Activated naive CD4-positive, alpha-beta T cell treated with anti-CD3 and anti-CD28 coated beads, Interleukin-2, amount 50 U/mL, for 72 hours (primary cell): ENCODE data around the gene DAB1. TPM values are rescaled to one million over a fixed set of nuclear protein-coding genes. Genes with fewer than 3 reads are reported as not detected.

Source experiments
- ATAC-seq, 2 donors: fragments of 150-1000 bp; cut with Tn5 transposase; 2 replicates each; pipeline ENCODE4 v1.10.0; 2021; ENCODE audit warnings: mild to moderate bottlenecking in 2 of 2, moderate library complexity in 2 of 2
- DNase-seq, 2 donors: peaks; one replicate each; pipeline ENCODE4 v3.0.0; 2021 to 2022; ENCODE audit warnings: low spot score in 2 of 2
- H3K27ac Mint-ChIP-seq, 2 donors: one replicate each; pipeline ENCODE4 v1.8.0; 2022; ENCODE audit warnings: mild to moderate bottlenecking in 2 of 2, mixed read lengths in 2 of 2
- H3K36me3 Mint-ChIP-seq, 2 donors: one replicate each; pipeline ENCODE4 v1.8.0; 2022; ENCODE audit warnings: mixed read lengths in 2 of 2
- H3K9me3 Mint-ChIP-seq, 2 donors: one replicate each; pipeline ENCODE4 v1.8.0; 2022; ENCODE audit warnings: mixed read lengths in 2 of 2
- total RNA-seq, 2 donors: library from RNA; stranded (reverse); gene quantifications; one replicate each; pipeline ENCODE4 v1.2.3, GENCODE V29; 2022

DAB1 gene
- total RNA-seq, 2 donors from 2014 or later: 0.14 TPM; not detected in 1

GRCh38 chr1:56963667-56964066 is 460.2 kb downstream of the DAB1 start:
- no peaks in the 10 kb centered on the region for H3K36me3 Mint-ChIP-seq

DNA sequence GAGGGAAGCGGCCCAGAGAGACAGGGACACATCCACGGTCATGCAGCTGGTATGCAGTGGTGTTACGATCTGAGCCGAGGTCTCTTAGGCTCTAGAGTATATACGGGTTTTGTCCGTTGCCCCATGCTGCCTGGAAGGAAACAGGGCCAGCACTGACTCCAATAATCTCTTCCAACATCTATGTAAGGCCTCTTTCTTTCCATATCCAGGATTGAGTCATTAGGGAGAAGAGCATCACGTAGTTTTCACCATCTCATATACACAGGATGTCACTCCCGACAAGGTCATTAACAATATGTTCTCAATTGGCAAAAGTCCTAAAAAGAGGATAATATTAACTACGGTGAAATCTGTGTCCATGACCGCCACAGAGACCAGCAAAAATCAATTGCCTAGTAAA is 462.4 kb downstream of the DAB1 start:
- Mint-ChIP-seq H3K9me3 (peaks cover 0 to 4% of the 10 kb centered on the region in 2 donors), H3K36me3 (no peaks in the 10 kb centered on the region), H3K27ac (no peak overlapping the region)
- DNase-seq (no peak), ATAC-seq (no peak)

More at GRCh38 chr1:56963667-56964066, 460.2 kb downstream of the DAB1 start:
- Mint-ChIP-seq H3K27ac (no peak overlapping the region), H3K9me3 (peaks cover 0 to 4% of the 10 kb centered on the region in 2 donors)
- DNase-seq (no peak), ATAC-seq (no peak)

GRCh38 chr1:56958526-56958925 is 465.3 kb downstream of the DAB1 start:
- no peaks in the 10 kb centered on the region for H3K36me3 Mint-ChIP-seq
- no peaks in the 10 kb centered on the region for H3K9me3 Mint-ChIP-seq
- ATAC-seq (no peak), DNase-seq (no peak)
- no peak overlapping the region for H3K27ac Mint-ChIP-seq

DNA sequence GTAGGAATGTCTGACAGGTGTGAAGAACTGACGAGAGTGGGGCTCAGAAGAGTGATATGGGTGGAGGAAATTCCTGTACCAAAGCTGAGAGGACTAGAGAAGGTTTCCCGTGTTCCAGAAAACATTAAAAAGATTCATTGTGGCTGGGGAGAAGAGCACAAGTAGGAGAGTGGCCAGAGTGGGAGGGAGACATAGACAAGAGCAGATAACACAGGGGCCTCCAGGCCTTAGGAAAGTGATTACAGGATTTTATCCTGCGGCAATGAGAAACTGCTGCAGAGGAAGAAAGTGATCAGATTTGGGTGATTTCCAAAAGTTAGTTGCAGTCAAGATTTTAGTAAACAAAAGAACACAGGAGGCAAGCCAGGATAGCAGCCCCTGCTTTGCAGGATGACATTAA is 465.9 kb downstream of the DAB1 start:
- ATAC-seq (no peak), DNase-seq (no peak)
- H3K27ac Mint-ChIP-seq: no peak overlapping the region
- H3K9me3 Mint-ChIP-seq: no peaks in the 10 kb centered on the region
- H3K36me3 Mint-ChIP-seq: no peaks in the 10 kb centered on the region

GRCh38 chr1:56954664-56955063 is 469.2 kb downstream of the DAB1 start:
- DNase-seq: no peak
- H3K36me3 Mint-ChIP-seq: no peaks in the 10 kb centered on the region
- H3K27ac Mint-ChIP-seq: no peak overlapping the region
- ATAC-seq: no peak
- H3K9me3 Mint-ChIP-seq: no peaks in the 10 kb centered on the region

DNA sequence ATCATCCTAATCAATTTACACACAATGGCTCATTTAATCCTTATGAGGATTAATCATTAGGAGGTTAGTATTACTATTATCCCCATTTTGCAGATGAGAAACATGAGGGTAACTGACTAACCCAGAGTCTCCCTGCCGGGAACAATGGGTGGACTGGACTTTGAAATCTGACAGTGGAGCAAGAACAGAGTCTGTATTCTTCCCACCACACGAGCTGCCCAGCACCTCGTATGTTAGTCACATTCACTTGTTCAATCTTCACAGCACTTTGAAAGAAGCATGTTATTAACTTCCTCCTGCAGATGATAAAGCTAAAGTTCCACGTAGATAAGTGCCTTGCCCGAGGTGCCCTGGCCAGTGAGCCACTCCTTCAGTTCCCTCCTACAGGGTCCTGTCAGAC is 470.5 kb downstream of the DAB1 start:
- ATAC-seq: no peak
- no peak overlapping the region for H3K27ac Mint-ChIP-seq
- H3K9me3 Mint-ChIP-seq: no peaks in the 10 kb centered on the region
- no peaks in the 10 kb centered on the region for H3K36me3 Mint-ChIP-seq
- no peak for DNase-seq

DNA sequence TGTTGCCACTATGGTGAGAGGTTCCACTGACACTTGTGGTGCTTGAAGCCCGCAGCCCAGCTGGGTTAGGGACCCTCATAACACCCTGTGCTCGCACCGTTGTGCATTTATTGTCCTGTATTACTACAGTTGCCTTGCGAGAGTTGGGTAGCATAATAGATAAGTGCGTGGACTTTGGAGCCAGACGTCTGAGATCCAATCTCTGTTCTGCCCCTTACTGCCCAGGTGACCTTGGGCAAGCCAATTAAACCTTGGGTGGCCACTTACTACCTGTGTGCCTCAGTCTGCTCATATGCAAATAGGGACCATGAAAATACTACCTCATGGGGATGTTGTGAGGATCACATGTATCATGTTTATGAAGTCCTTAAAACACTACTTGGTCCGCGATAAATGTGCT is 471.4 kb downstream of the DAB1 start:
- Mint-ChIP-seq H3K27ac (no peak overlapping the region), H3K9me3 (no peaks in the 10 kb centered on the region), H3K36me3 (no peaks in the 10 kb centered on the region)
- DNase-seq (no peak), ATAC-seq (no peak)

DNA sequence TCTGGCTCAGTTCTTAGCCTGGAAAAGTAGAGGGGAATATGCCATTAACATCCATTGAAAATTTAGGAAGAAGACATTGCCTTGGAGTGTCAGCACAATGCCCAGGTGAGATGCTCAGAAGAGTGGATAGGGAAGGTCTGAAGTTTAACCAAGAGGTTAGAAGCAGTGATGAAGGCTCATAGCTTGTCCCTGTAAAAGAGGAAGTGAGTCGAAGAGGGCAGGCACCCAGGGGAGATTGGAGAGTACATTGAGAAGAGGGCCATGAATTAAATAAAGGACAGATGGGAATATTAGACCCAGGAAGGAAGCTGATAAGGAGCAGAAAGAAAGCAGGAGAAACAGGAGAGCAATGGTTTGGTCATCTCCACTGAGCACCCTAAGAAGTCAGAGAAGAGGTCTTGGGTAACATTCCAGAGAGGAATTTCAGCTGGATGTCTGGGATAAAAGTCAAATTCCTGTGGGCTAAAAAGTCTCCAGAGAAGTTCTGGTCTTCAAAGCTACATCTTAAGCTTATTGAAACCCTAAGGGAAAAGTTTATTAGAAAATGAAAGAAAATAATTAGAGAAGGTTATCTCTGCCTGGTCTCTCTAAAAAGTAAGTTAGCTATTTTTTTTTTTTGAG is 475.3 kb downstream of the DAB1 start:
- Mint-ChIP-seq H3K27ac (no peak overlapping the region), H3K9me3 (peaks cover 0 to 4% of the 10 kb centered on the region in 2 donors), H3K36me3 (no peaks in the 10 kb centered on the region)
- no peak for DNase-seq
- ATAC-seq: no peak
